GM18873 (cell line): Measurements from ENCODE around the gene ACTR1A.
"Not testable (repeated sequence)": the region's sequence is repeated elsewhere in the genome, so short reads cannot be mapped to it uniquely, and the experiment has no call there.

ENCODE experiments used
- ATAC-seq: cut with Tn5 transposase; IDR thresholded peaks from one replicate; pipeline ENCODE4 v1.9.1; 2021; ENCODE audit warnings: mild to moderate bottlenecking, moderate library complexity, moderate number of reproducible peaks; ENCODE audit not compliant: unreplicated experiment, low FRiP score

The ACTR1A gene

GRCh38 chr10:102502337-102503151, at the start of gene ACTR1A:
TSS of gene ACTR1A (minus strand) at chr10:102502712. CDS start at chr10:102502647, 65 bp downstream.
- ATAC-seq = peak; percentile 40

GRCh38 chr10:102550636-102551210, 48.2 kb upstream of the ACTR1A start:
- no peak for ATAC-seq

GRCh38 chr10:102549549-102549948, 47.0 kb upstream of the ACTR1A start:
- ATAC-seq = no peak

- no peak for ATAC-seq
Measured at GRCh38 chr10:102546606-102547320, 44.3 kb upstream of the ACTR1A start.

GRCh38 chr10:102545997-102546396, 43.5 kb upstream of the ACTR1A start:
- no peak for ATAC-seq

GRCh38 chr10:102545265-102545871, 42.9 kb upstream of the ACTR1A start:
- no peak for ATAC-seq

GRCh38 chr10:102542800-102543418, 40.4 kb upstream of the ACTR1A start:
- no peak for ATAC-seq

- peak; percentile 56 for ATAC-seq
Measured at GRCh38 chr10:102540023-102540422, 37.5 kb upstream of the ACTR1A start.

- no peak for ATAC-seq
Measured at GRCh38 chr10:102538811-102539210, 36.3 kb upstream of the ACTR1A start.

GRCh38 chr10:102537948-102538347, 35.4 kb upstream of the ACTR1A start:
- ATAC-seq = no peak

GRCh38 chr10:102537367-102537766, 34.9 kb upstream of the ACTR1A start:
- no peak for ATAC-seq

- ATAC-seq = no peak
Measured at GRCh38 chr10:102535481-102536147, 33.1 kb upstream of the ACTR1A start.

GRCh38 chr10:102534966-102535365, 32.5 kb upstream of the ACTR1A start:
- not testable (repeated sequence) for ATAC-seq

GRCh38 chr10:102534333-102534732, 31.8 kb upstream of the ACTR1A start:
- ATAC-seq = no peak

- ATAC-seq = no peak
Measured at GRCh38 chr10:102527546-102527945, 25.0 kb upstream of the ACTR1A start.

- ATAC-seq = no peak
Measured at GRCh38 chr10:102524746-102525145, 22.2 kb upstream of the ACTR1A start.

- no peak for ATAC-seq
Measured at GRCh38 chr10:102523250-102524029, 20.9 kb upstream of the ACTR1A start.

GRCh38 chr10:102522874-102523249, 20.4 kb upstream of the ACTR1A start:
- ATAC-seq = no peak

- ATAC-seq = no peak
Measured at GRCh38 chr10:102519246-102519825, 16.8 kb upstream of the ACTR1A start.
